DND-41 (cell line): ENCODE measurements around the gene CUTC.

Source experiments
- ATAC-seq: fragments of 200-7000 bp; cut with Tn5 transposase; 3 replicates; pipeline ENCODE4 v1.9.1; 2021; ENCODE audit warnings: low read depth; ENCODE audit not compliant: insufficient read depth
- DNase-seq: peaks from one replicate; pipeline ENCODE4 v3.0.0-alpha.2; 2020
- H2AFZ ChIP-seq: 2 replicates; pipeline ENCODE4 v1.6.0; 2012; ENCODE audit warnings: low read depth, low read length
- H3K27ac ChIP-seq: 2 replicates; pipeline ENCODE4 v1.5.1; 2012; ENCODE audit warnings: low read length, inconsistent platforms
- H3K27me3 ChIP-seq: fragments of 200-600 bp; sonication (generic); 2 replicates; pipeline ENCODE4 v1.6.0; 2012; ENCODE audit warnings: low read length, mild to moderate bottlenecking, inconsistent platforms; ENCODE audit not compliant: insufficient read depth, poor library complexity
- H3K36me3 ChIP-seq: 2 replicates; pipeline ENCODE4 v1.5.1; 2012; ENCODE audit warnings: low read length, inconsistent platforms; ENCODE audit not compliant: insufficient read depth
- H3K4me1 ChIP-seq: 2 replicates; pipeline ENCODE4 v1.5.1; 2012; ENCODE audit warnings: mild to moderate bottlenecking, low read length; ENCODE audit not compliant: insufficient read depth
- H3K4me2 ChIP-seq: 2 replicates; pipeline ENCODE4 v1.6.0; 2012; ENCODE audit warnings: mild to moderate bottlenecking, moderate library complexity, low read length, inconsistent platforms; ENCODE audit not compliant: insufficient read depth
- H3K4me3 ChIP-seq, 2 experiments: fragments of 200-600 bp in 1 of 2; shearing (Covaris generic) in 1 of 2; 2 replicates each; pipeline ENCODE4 v1.5.1; 2012 to 2016; ENCODE audit warnings: inconsistent platforms in 2 of 2, low read length in 2 of 2, mild to moderate bottlenecking in 2 of 2, low read depth in 1 of 2, moderate library complexity in 1 of 2
- H3K79me2 ChIP-seq: 2 replicates; pipeline ENCODE4 v1.6.0; 2012; ENCODE audit warnings: low read length, inconsistent platforms; ENCODE audit not compliant: insufficient read depth
- H3K9ac ChIP-seq: 2 replicates; pipeline ENCODE4 v1.6.0; 2012; ENCODE audit warnings: low read depth, mild to moderate bottlenecking, inconsistent platforms, low read length, moderate library complexity
- H3K9me3 ChIP-seq: 2 replicates; pipeline ENCODE4 v1.5.1; 2012; ENCODE audit warnings: low read length, moderate library complexity, mild to moderate bottlenecking, inconsistent platforms; ENCODE audit not compliant: insufficient read depth, severe bottlenecking
- H4K20me1 ChIP-seq: 2 replicates; pipeline ENCODE4 v1.6.0; 2012; ENCODE audit warnings: low read length; ENCODE audit not compliant: insufficient read depth
- EZH2 ChIP-seq: IDR thresholded peaks from 3 replicates; pipeline ENCODE4 v1.6.1; 2012; ENCODE audit warnings: borderline replicate concordance, low read depth, mild to moderate bottlenecking, moderate library complexity, low read length, inconsistent platforms; ENCODE audit not compliant: severe bottlenecking
- TF ChIP-seq, protein P1 (sequence below): IDR thresholded peaks from 2 replicates; pipeline ENCODE4 v1.5.1; 2012; ENCODE audit warnings: borderline replicate concordance, low read length, moderate library complexity, mild to moderate bottlenecking; ENCODE audit not compliant: poor library complexity, severe bottlenecking; ENCODE audit errors: extremely low read depth

Gene CUTC

DNA sequence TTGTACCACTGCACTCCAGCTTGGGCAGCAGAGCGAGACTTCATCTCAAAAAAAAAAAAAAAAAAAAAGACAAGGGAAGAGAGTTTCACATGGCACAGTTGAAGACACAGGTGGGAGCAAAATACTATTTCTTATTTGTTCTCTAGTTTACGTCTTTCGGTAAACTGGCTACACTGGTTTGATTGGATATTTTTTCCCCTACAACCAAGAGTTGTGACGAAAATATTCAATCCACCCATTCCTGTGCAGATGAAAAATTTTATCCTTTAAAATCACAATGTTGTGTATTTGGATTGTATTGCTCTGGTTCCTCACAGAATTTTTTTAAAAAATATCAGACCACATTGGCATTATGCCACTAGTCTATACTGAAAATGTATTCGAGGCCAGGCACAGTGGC lies 35.9 kb downstream of the CUTC start:
- no peaks in the 10 kb centered on the region for H4K20me1 ChIP-seq
- ATAC-seq: no peak
- H3K4me1 ChIP-seq: no peaks in the 10 kb centered on the region
- no peak for TF ChIP-seq EZH2
- TF ChIP-seq, protein P1, sequence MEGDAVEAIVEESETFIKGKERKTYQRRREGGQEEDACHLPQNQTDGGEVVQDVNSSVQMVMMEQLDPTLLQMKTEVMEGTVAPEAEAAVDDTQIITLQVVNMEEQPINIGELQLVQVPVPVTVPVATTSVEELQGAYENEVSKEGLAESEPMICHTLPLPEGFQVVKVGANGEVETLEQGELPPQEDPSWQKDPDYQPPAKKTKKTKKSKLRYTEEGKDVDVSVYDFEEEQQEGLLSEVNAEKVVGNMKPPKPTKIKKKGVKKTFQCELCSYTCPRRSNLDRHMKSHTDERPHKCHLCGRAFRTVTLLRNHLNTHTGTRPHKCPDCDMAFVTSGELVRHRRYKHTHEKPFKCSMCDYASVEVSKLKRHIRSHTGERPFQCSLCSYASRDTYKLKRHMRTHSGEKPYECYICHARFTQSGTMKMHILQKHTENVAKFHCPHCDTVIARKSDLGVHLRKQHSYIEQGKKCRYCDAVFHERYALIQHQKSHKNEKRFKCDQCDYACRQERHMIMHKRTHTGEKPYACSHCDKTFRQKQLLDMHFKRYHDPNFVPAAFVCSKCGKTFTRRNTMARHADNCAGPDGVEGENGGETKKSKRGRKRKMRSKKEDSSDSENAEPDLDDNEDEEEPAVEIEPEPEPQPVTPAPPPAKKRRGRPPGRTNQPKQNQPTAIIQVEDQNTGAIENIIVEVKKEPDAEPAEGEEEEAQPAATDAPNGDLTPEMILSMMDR: no peak
- no peak overlapping the region for H3K4me3 ChIP-seq
- H3K27ac ChIP-seq: no peak overlapping the region
- no peak overlapping the region for H3K4me2 ChIP-seq
- H3K9ac ChIP-seq: no peak overlapping the region
- no peaks in the 10 kb centered on the region for H3K36me3 ChIP-seq
- no peaks in the 10 kb centered on the region for H3K27me3 ChIP-seq
- DNase-seq: no peak
- H3K79me2 ChIP-seq: no peaks in the 10 kb centered on the region
- no peak overlapping the region for H2AFZ ChIP-seq
- H3K9me3 ChIP-seq: no peaks in the 10 kb centered on the region

DNA sequence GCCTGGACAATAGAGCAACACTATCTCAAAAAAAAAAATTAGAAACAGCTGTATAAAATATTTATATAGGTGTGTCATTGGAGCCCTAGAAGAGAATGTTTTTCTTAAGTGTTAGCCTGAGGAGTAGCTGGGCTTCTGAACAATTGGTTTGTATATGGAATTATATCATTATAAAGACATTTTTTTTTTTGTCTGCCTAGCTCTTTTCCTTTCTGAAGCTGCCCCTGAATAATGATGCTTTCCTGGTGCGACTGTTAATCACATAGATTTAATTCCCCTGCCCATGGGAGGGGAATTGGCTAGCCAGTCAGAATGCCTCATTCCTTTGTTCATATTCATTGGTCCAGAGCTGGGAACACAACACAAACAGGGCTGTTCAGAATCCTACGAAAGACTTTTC lies 36.5 kb downstream of the CUTC start:
- Histone ChIP-seq H3K9ac (no peak overlapping the region), H2AFZ (no peak overlapping the region), H3K27me3 (no peaks in the 10 kb centered on the region), H4K20me1 (no peaks in the 10 kb centered on the region), H3K4me3 (no peak overlapping the region), H3K27ac (no peak overlapping the region), H3K36me3 (no peaks in the 10 kb centered on the region), H3K9me3 (no peaks in the 10 kb centered on the region), H3K79me2 (no peaks in the 10 kb centered on the region), H3K4me2 (no peak overlapping the region), H3K4me1 (no peaks in the 10 kb centered on the region)
- DNase-seq (no peak), ATAC-seq (no peak)
- TF ChIP-seq EZH2: no peak
- TF ChIP-seq, protein P1: no peak

DNA sequence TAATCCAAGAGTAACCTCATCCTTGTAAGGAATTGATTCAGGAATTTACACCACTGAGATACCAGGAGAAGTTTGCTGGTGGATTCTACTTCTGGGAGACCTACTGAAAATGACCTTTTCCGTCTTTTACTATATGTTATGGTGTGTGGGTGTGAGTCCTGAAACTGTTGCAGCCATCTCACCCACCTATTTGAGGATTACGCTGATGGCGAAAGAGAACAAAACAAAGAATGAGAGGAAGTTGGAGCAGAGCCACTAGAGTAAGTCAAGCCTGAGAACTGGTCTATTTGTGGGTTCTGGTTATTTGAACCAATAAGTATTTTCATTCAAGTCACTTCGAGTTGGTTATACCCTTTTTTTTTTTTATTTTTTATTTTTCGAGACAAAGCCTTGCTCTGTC lies 37.7 kb downstream of the CUTC start:
- ATAC-seq: no peak
- Histone ChIP-seq H3K36me3 (no peaks in the 10 kb centered on the region), H3K4me2 (no peak overlapping the region), H3K4me3 (no peak overlapping the region), H4K20me1 (no peaks in the 10 kb centered on the region), H3K9ac (no peak overlapping the region), H2AFZ (no peak overlapping the region), H3K9me3 (no peaks in the 10 kb centered on the region), H3K4me1 (no peaks in the 10 kb centered on the region), H3K27me3 (no peaks in the 10 kb centered on the region), H3K27ac (no peak overlapping the region), H3K79me2 (no peaks in the 10 kb centered on the region)
- TF ChIP-seq, protein P1: no peak
- TF ChIP-seq EZH2: no peak
- no peak for DNase-seq

DNA sequence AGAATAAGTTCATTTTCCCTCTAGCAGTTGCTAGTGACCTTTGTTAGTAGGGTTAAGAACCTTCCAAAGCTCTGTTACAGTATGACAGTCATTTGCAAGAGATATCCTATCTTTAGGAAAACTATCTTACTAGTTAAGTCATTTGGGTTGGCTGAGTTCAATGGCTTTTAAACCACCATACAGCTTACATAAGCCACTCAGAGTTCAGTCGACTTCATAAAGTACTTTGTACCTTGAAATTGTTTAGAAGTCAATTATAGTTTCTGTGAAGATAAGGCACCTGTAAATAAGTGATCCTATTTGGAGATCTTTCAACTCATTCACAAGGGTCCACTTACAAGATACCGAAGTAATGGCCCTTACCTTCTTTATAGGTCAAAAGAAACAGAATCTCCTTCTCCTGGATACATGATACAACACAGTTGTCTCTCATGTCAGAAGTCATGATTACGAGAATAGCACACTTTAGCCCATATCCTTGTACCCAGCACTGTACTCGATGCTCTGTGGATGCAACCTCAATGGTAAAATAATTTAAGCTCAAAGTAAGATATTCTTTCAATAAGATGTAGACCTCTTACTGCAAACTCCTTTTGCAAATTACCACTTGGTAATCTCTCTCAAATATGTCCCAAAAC lies 38.5 kb downstream of the CUTC start:
- DNase-seq (no peak), ATAC-seq (no peak)
- no peaks in the 10 kb centered on the region for H3K4me1 ChIP-seq
- no peak overlapping the region for H2AFZ ChIP-seq
- H3K27ac ChIP-seq: no peak overlapping the region
- TF ChIP-seq, protein P1: no peak
- TF ChIP-seq EZH2: no peak
- no peaks in the 10 kb centered on the region for H4K20me1 ChIP-seq
- H3K4me2 ChIP-seq: no peak overlapping the region
- H3K9ac ChIP-seq: no peak overlapping the region
- no peaks in the 10 kb centered on the region for H3K9me3 ChIP-seq
- H3K36me3 ChIP-seq: no peaks in the 10 kb centered on the region
- no peak overlapping the region for H3K4me3 ChIP-seq
- no peaks in the 10 kb centered on the region for H3K79me2 ChIP-seq
- no peaks in the 10 kb centered on the region for H3K27me3 ChIP-seq
